GM12878 (cell line): Measurements from ENCODE around the gene PHACTR1. TPM values are rescaled to one million over a fixed set of nuclear protein-coding genes. Genes with fewer than 3 reads are reported as not detected.
A peak's percentile ranks its signal among the peaks of the same experiment; 100 is the strongest.

Source experiments
- ATAC-seq: fragments of 200-7000 bp; cut with Tn5 transposase; 3 replicates; pipeline ENCODE4 v1.9.1; 2020; ENCODE audit warnings: mild to moderate bottlenecking, moderate library complexity
- BruUV-seq: library from RNA; stranded (reverse); fragments of 400-500 nt; replicated peaks from 2 replicates; lab custom pipeline; 2021; lab: Mats Ljungman, UMichigan
- CTCF ChIA-PET: fragments of 300-600 bp; sonication (Branson Sonifier 250); formaldehyde crosslinking; extraction: SDS; loops from one replicate; lab custom pipeline; 2021; ENCODE audit warnings: inconsistent platforms; lab: Yijun Ruan, JAX
- POLR2A ChIA-PET: fragments of 350-600 bp; formaldehyde crosslinking; extraction: SDS; loops from one replicate; lab custom pipeline; 2021; ENCODE audit warnings: inconsistent platforms; lab: Charles Lee
- RAD21 ChIA-PET: fragments of 300-600 bp; sonication (Branson Sonifier 250); formaldehyde crosslinking; loops from one replicate; lab custom pipeline; 2023; ENCODE audit warnings: antibody characterized with exemption; ENCODE audit not compliant: unreplicated experiment; lab: Charles Lee
- SMC1A ChIA-PET: fragments of 300-600 bp; sonication (Branson Sonifier 250); formaldehyde crosslinking; loops from one replicate; lab custom pipeline; 2023; ENCODE audit not compliant: unreplicated experiment, uncharacterized antibody; lab: Charles Lee
- DNase-seq: peaks from one replicate; pipeline ENCODE4 v3.0.0-alpha.2; 2011; ENCODE audit warnings: low read depth, low spot score
- FAIRE-seq: peaks from 3 replicates; lab custom pipeline; 2011; peaks lifted over from hg19 to GRCh38; lab: Jason Lieb, UNC
- H2AFZ ChIP-seq: 2 replicates; pipeline ENCODE4 v1.6.0; 2011; ENCODE audit warnings: low read depth, low read length, control low read depth; ENCODE audit not compliant: control insufficient read depth
- H3K27ac ChIP-seq: 2 replicates; pipeline ENCODE4 v1.5.1; 2011; ENCODE audit warnings: control low read depth; ENCODE audit not compliant: control insufficient read depth, insufficient read depth
- H3K27me3 ChIP-seq, 2 experiments: replicated peaks in 1 of 2; 2 replicates each; pipeline versions ENCODE4 v1.6.0 to v1.6.1; 2011; ENCODE audit warnings: low read length in 1 of 2; ENCODE audit not compliant: control insufficient read depth in 2 of 2, insufficient read depth in 2 of 2
- H3K36me3 ChIP-seq, 2 experiments: 2 replicates each; pipeline ENCODE4 v1.5.1; 2011; ENCODE audit warnings: low read length in 1 of 2; ENCODE audit not compliant: control insufficient read depth in 2 of 2, insufficient read depth in 2 of 2
- H3K4me1 ChIP-seq: 2 replicates; pipeline ENCODE4 v1.6.1; 2011; ENCODE audit warnings: mild to moderate bottlenecking, low read length, moderate library complexity, mixed read lengths; ENCODE audit not compliant: control insufficient read depth, insufficient read depth
- H3K4me2 ChIP-seq: 2 replicates; pipeline ENCODE4 v1.6.0; 2011; ENCODE audit warnings: control low read depth; ENCODE audit not compliant: control insufficient read depth, insufficient read depth
- H3K4me3 ChIP-seq: fragments of 200-600 bp; sonication (generic); 2 replicates; pipeline ENCODE4 v1.5.1; 2016
- H3K79me2 ChIP-seq: 2 replicates; pipeline ENCODE4 v1.6.0; 2011; ENCODE audit warnings: low read length; ENCODE audit not compliant: control insufficient read depth, insufficient read depth
- H3K9ac ChIP-seq: 2 replicates; pipeline ENCODE4 v1.8.0; 2011; ENCODE audit warnings: low read length, control low read depth, mixed read lengths; ENCODE audit not compliant: control insufficient read depth, insufficient read depth
- H3K9me3 ChIP-seq: replicated peaks from 3 replicates; pipeline ENCODE4 v1.5.1; 2011; ENCODE audit warnings: mild to moderate bottlenecking, low read length; ENCODE audit not compliant: control insufficient read depth, insufficient read depth
- H4K20me1 ChIP-seq: 2 replicates; pipeline ENCODE4 v1.6.0; 2011; ENCODE audit not compliant: control insufficient read depth, insufficient read depth
- ATF7 ChIP-seq: fragments of 450-650 bp; IDR thresholded peaks from 2 replicates; pipeline ENCODE4 v1.6.1; 2016; ENCODE audit warnings: low read depth, mild to moderate bottlenecking
- WGBS: methylation state at CpG from one replicate; pipeline ENCODE4 v1.1.6; 2016; ENCODE audit warnings: low lambda C conversion rate; ENCODE audit not compliant: insufficient replicate concordance, insufficient coverage; ENCODE audit errors: missing lambda C conversion rate; 5-methylcytosine and 5-hydroxymethylcytosine counted together
- in situ Hi-C: fragments of 300-500 bp; cut with MboI; formaldehyde crosslinking; loops from 9 replicates; pipeline ENCODE4 v1.14.3; 2018; ENCODE audit warnings: mixed read lengths
- intact Hi-C: fragments of 100-400 bp; cut with micrococcal nuclease; formaldehyde crosslinking; loops from one replicate; pipeline ENCODE4 v1.14.2; 2022; ENCODE audit not compliant: unreplicated experiment
- polyA plus RNA-seq, 11 experiments: library from polyadenylated mRNA; depleted of rRNA in 4 of 11; unstranded in 6 of 11; stranded (reverse) in 5 of 11; fragments of >200 nt; fragmentation: Nextera tagmentation in 4 of 11; fragmentation: Illumina TruSeq in 1 of 11; extraction: Ambion mirVana in 4 of 11; extraction: Trizol in 1 of 11; gene quantifications; 1 replicate in 1 of 11; 2 replicates in 10 of 11; pipeline versions ENCODE4 v1.2.1 to v1.2.3, GENCODE V29; 2011 to 2016; ENCODE audit warnings: inconsistent platforms in 2 of 11, missing spikeins in 2 of 11, low read depth in 1 of 11
- total RNA-seq, 4 experiments: library from RNA; depleted of rRNA in 3 of 4; stranded (reverse); fragments of >200 nt in 3 of 4; fragmentation: Illumina TruSeq in 1 of 4; extraction: Trizol in 1 of 4; gene quantifications; 2 replicates each; pipeline versions ENCODE4 v1.2.1 to v1.2.3, GENCODE V29; 2013 to 2021
- TF ChIP-seq, protein P1 (sequence below): fragments of 450-650 bp; formaldehyde crosslinking; IDR thresholded peaks from 2 replicates; pipeline ENCODE4 v1.5.0; 2022; ENCODE audit warnings: mild to moderate bottlenecking, missing genetic modification characterization

Gene PHACTR1
- total and polyA plus RNA-seq, 10 of the 15 experiments (the other 5 are each of a cell fraction or from before 2014, with no cell fraction given): 34.2 to 94.6 (median 62.3) TPM

DNA sequence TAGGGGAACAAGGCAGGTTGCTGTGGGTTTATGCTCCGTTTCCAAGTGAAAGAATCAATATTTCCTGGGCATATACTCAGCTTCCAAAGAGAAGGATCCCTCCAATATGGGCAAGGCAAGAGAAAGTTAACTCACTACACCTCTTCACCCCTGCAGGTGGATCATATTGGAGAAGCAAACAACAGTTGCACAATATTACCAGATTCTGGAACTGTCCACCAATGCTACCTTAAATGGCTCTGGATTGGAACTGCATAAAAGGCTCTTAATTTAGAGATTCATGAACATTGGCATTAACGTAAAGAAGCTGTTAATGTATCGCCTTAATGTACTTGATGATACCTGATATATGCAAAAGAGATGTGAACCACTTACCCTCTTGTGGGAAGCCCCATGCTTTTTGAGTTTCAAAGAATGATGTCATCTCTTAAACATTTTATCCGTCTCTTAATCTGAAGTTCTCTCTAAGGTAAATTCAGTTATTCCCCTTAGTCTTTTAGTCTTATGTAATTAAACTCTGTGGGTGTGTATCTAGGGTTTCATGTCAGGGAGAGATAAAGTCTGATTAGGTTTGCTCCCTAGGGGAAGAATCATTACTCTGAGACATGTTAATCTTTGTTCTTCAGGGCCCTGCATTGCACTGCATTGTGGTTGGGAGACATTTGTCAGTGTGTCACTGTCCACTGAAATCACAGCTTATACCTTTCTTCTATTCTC, 99.5 kb downstream of the PHACTR1 start:
- Histone ChIP-seq H4K20me1 (no peaks in the 10 kb centered on the region), H3K27ac (no peak overlapping the region), H3K9me3 (no peaks in the 10 kb centered on the region), H2AFZ (no peak overlapping the region), H3K4me1 (no peaks in the 10 kb centered on the region), H3K27me3 (peaks cover 0 to 6% of the 10 kb centered on the region in 2 experiments; a peak in 1 of 4 replicates), H3K4me3 (no peak overlapping the region), H3K9ac (no peak overlapping the region), H3K4me2 (no peak overlapping the region), H3K79me2 (no peaks in the 10 kb centered on the region)
- no peak for ATAC-seq
- FAIRE-seq: no peak
- intact Hi-C loops: no loop called here
- no TSS peak for BruUV-seq
- POLR2A ChIA-PET: interaction anchor here (0.6 kb wide), 1 partner anchor 149 kb away, joined by 3 read pairs; no protein-coding TSS in a partner anchor
- SMC1A ChIA-PET: no interaction called here
- peak; percentile 67 for TF ChIP-seq ATF7
- TF ChIP-seq, protein P1, sequence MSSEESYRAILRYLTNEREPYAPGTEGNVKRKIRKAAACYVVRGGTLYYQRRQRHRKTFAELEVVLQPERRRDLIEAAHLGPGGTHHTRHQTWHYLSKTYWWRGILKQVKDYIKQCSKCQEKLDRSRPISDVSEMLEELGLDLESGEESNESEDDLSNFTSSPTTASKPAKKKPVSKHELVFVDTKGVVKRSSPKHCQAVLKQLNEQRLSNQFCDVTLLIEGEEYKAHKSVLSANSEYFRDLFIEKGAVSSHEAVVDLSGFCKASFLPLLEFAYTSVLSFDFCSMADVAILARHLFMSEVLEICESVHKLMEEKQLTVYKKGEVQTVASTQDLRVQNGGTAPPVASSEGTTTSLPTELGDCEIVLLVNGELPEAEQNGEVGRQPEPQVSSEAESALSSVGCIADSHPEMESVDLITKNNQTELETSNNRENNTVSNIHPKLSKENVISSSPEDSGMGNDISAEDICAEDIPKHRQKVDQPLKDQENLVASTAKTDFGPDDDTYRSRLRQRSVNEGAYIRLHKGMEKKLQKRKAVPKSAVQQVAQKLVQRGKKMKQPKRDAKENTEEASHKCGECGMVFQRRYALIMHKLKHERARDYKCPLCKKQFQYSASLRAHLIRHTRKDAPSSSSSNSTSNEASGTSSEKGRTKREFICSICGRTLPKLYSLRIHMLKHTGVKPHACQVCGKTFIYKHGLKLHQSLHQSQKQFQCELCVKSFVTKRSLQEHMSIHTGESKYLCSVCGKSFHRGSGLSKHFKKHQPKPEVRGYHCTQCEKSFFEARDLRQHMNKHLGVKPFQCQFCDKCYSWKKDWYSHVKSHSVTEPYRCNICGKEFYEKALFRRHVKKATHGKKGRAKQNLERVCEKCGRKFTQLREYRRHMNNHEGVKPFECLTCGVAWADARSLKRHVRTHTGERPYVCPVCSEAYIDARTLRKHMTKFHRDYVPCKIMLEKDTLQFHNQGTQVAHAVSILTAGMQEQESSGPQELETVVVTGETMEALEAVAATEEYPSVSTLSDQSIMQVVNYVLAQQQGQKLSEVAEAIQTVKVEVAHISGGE (CRISPR knock-in tag): no peak
- TF ChIP-seq, all 136 proteins: peak for 1
- ChIA-PET RAD21 (no interaction called here), CTCF (no interaction called here)
- in situ Hi-C loops: no loop called here
- no peaks in the 10 kb centered on the region for H3K36me3 ChIP-seq
- no peak for DNase-seq
- WGBS: 14% methylated on average over 4 of the region's 4 CpGs
